HG03103 (cell line): Measurements from ENCODE around the gene LRMDA.

Experiments used
- ATAC-seq: cut with Tn5 transposase; IDR thresholded peaks from one replicate; pipeline ENCODE4 v1.9.1; 2021; ENCODE audit warnings: low read depth; ENCODE audit not compliant: unreplicated experiment

LRMDA gene

DNA sequence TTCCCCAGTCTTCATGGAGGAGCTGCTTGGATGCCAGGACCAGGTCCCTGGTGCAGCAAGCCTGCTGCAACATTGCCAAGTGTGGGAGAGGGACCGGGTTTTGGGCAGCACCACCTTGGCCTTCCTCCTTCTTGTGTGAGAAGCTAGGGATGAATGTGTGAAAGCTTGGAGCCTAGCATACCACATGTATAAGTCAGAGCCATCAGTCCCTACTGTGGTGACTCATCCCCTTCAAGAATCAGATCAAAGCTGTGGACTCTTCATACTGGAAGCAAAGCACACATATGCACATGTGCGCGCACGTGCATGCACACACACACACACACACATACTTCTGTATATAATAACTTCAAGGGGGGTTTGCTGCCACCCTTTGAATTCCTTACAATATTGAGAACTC is 527.8 kb downstream of the LRMDA start:
- ATAC-seq: no peak

DNA sequence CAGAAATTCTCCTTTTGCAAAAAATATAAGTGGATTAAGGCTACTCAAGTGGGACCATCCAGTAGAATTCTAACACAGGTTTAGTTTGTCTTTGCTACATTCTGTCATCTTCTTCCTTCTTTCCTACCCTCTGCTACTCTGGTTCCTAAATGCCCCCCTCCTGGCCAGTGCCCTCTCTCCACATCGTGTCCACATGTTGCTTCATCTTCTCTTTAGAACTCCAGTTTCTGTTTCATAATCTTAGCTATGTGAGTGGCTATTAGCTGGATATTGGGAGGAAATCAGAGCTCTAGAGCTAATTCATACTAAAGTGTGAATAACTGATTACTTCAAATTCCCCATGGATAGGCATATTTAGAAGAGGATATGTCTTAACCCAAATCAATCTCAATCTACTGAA is 528.5 kb downstream of the LRMDA start:
- ATAC-seq: no peak

DNA sequence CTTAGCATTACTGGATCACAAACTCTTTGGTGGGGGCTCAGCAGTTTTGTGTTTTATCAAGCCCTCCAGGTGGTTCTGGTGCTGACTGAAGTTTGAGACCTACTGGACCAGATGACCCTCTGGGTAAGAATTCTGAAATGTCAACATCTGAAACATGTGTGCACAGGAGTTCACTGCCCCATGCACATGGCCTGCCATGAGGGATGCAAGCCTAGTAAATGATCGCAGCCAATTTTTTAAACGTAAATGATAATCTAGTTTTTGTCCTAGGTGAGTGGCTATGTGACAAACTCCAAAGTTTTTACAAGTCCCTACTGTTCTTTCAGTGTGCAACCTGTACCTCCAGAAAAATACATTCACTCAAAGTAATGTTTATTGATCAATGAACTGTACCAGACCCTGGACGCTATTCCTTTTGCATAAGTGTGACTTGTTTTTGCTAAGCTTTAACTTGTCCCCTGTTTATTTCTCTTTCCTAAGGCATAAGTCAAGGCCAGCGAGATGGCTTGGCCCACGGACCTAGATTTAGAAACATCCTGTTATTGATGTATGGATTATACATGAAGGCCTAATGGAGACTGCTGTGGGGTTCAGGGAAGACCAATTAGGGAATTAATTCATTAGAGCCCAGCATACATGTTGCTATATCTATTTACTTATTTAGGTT is 531.1 kb downstream of the LRMDA start:
- ATAC-seq: no peak

DNA sequence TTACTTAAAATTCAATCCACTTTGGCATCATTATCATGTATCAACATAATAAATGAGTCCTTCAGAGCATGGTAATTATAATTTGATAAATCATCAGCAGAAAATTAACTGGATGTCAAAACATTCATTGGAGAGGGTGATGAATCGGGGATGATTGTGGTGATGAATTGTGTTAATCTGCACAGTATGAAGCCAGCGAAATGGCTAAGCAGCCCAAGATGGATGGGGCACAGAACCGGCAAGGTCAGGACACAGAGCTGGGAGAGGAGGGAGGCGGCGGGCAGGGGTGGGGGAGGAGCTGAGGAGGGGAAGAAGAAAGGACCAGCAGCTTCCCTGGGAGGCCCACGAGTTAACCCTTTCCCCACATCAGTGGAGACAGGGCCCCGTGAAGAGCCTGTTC is 536.1 kb downstream of the LRMDA start:
- ATAC-seq: no peak

DNA sequence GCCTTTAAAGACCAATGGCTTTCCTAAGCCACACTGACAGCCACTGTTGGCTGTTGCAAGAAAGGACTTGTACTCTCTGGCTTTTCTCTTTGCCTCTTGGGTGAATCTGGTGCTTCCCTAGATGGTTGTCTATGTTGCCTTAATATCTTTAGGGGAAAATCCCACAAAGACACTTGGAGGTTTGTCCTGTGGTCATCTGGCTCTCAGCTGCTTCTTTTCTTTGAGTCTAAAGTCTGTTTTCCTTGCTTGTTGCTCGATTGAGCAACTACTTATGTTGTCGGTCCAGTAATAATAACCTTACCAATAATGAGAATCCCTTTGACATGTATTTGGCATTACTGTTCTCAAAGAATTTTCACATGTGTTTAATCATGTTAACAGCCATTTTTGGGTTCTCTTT is 537.6 kb downstream of the LRMDA start:
- no peak for ATAC-seq

DNA sequence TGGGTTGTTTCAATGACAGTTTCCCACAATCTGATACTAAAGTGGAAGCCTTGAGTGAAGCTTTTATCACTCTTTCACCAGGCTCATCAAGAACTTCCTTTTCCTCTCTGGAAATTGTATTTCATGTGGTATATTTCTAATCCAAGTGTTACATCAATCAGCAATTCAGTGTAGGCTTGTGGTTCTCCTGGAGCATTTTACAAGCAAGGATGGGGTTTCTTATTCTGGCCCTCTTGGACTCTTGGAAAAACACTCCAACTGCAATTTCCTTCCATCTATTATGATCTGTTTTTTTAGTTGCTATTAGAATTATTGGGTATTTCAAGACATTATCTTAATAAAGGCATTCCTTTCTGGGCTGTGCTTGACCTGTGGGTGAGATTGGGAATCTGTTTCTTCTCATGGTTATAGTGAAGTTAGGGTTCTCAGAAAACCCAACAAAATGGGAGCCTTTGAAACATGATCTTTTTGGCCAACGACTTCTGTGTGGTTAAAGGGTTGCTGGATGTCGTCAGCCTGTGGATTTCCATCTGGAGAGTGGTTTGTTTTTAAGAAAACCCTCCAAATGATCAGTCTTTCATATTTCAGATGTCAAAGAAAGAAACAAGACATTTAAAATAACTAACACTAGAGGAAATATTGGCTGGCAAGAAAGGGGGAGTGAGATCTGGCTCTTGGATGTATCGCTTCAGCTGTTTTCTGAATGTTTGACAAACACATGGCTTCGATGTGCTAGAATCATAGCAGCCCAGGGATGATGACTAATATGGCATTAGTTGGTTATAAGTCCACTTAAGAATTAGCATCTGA is 540.2 kb downstream of the LRMDA start:
- ATAC-seq: no peak

DNA sequence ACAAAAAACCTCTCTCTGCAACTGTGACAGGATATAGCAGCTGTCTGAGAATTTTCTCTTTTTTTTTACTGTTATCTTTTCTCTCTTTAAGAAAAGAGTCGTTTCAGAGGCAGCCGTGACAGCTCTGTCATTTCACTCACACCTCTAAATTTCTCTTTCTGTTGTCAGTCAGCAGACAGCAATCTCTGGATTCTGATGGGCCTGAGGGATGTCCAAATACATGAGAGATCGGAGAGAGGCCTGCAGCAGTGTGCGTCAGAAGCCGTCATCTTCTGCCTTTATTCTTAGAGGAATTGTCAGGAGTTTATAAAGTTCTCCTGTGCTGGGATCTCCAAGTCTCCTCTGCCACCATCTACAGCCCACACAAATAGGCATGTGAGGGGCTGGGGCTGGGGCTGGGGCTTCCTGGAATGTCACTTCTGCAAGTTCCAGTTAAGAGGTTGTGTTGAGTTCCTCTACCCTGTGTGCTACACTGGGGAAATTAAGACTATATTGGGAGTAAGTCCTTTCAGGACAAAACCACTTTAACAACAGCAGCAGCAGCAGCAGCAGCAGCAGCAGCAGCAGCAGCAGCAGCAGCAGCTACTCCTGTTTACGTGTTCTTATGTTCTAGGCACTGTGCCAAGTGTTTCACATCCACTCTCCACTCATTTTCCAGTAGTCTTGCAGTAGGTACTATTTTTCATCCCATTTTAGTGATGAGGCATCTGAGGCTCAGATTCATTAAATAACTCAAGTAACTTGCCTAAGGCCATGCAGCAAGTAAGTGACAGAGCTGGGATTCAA is 541.3 kb downstream of the LRMDA start:
- no peak for ATAC-seq

DNA sequence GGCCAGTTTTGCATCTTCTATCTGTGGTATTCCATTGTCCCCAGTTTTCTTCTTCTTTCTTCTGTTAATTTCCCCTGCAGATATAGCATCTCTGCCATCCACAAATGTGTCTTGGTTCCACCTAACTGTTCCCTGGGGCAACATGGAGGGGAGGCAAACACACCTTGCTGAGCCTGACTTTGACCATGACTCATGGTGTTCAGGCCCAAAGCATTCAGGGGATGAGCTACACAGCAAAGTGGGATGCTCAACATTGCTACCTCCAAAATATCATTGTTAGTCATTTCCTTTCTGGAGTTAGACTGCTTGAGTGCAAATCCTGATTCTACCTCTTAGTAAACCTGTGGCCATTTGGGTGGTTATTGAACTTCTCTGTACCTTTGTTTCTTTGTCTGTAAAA is 542.7 kb downstream of the LRMDA start:
- ATAC-seq: no peak

DNA sequence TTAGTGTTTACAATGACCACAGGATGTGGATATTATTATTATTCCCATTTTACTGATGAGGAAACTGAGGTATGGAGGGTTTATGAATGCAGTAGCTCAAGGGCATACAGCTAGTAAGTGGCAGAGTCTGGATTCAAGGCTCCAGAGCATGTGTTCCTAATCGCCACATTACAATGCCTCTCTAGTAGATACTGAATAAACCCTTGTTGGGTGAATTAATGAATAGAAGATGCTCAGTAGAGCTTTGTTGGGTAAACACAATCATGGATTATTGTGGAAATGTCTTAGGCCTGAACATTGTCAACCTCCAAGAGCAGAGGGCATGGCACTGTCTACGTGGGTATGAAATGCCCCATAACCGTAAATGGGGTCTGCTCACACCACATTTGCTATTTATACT is 545.3 kb downstream of the LRMDA start:
- ATAC-seq: no peak

DNA sequence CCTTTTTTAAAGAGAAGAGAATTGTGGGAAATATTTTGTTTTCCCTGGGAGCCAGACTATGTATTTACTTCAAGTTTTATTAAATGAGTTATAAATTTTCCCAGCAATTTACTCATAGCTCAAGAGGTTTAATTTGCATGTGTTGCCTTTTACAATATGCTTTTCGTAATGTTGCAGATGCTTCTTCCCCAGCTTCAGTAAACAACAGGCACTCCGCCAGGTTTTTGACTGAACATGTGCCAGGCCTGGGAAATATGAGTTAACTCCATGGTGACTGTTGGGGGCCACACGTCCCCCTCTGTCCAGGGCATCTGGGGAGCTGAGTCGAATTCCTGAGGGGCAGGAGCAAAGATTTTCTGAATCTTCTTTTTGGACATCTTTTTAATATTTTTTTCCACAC is 545.7 kb downstream of the LRMDA start:
- ATAC-seq: no peak

DNA sequence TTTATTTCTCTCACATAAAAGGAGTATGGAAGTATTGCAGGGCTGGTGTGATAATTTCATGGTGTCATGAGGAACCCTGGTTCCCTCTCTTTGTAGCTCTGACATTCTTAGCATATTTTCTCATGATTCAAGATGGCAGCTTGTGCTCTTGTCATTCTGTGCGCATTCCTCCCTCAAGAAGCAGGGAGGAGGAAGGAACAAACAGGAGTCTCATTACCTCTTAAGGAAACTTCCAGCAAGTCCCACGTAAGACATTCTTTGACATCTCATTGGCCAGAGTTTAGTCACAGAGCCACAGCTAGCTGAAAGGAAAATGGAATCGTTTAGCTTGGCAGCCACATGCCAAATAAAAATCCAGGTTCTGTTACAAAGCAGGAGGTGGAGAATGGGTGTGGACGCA is 546.8 kb downstream of the LRMDA start:
- no peak for ATAC-seq

DNA sequence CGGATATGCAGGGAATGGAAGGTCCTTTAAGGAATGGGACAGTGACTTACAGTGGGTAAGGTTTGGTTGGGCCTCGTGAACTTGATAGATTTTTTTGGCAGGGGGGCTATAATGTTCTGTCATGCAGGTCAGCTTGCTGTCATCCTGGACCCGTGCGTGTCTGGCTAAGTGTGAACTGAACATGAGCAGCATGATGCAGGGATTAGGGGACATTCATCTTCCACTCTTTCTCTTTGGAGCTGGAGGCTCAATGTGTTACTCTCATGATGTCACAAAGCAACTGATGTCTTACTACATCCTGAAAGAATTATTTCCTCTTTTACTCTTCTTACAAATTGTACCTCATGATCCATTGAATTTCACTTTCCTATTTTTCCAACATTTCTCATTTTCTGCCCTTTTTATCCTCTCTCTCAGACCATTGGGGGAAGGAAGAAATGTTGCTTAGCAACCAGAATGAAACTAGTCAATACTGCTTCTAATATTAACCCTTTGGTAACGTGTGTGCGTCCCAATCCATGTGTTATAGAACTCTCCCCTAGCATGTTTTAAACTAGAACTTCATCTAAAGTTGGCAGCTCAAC is 549.1 kb downstream of the LRMDA start:
- ATAC-seq: no peak

DNA sequence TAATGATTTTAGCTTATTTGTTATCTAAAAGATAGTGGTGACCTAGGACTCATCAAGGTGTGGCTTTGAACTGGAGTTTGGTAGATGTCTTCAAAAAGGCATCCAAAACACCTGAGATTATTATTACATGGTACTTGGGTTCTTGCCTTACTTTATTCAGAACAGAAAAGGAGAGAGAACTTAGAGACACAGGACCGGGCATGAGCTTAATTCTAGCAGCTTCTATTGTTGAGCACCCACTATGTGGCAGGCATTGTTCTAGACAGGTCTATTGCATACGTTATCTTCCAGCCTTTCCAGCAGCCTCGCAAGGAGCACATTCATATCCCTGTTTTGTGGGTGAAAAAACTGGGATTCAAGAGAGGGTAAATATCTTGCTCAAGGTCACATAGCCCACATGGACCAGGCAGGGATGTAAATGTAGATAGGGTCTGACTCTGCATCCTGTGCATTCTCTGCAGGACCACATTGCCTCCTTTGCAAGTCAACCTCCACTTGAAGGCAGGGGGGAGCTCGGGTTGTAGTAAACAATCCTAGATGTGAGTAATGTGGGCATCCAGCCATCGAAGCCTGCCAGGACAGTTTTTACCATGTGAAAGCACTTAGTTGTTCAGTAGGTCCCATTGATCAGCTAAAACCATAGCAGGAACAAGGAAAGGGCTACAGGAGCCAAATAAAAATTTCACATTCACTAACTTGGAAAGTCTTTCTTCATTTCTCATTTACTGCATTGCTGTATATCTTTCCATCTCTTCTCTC is 551.4 kb downstream of the LRMDA start:
- no peak for ATAC-seq

DNA sequence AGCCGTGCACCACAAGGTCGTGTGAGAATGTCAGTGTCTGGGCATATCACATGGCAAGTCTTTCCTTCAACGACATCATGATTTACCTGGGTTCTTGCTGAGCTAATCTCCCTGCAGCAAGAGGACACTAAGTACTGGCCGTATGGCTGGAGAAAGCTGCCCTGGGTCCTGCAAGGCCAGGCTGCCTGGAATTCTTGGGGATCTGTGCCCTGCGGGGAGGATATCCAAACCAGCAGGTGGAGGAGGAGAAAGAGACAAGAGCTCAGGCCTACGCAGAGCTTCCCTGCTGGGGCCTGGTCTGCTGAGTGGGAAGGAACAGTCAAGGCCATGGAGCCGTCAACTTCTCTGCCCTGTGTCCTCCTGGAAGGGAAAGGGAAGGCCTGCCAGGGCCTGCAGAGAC is 552.6 kb downstream of the LRMDA start:
- ATAC-seq: no peak

DNA sequence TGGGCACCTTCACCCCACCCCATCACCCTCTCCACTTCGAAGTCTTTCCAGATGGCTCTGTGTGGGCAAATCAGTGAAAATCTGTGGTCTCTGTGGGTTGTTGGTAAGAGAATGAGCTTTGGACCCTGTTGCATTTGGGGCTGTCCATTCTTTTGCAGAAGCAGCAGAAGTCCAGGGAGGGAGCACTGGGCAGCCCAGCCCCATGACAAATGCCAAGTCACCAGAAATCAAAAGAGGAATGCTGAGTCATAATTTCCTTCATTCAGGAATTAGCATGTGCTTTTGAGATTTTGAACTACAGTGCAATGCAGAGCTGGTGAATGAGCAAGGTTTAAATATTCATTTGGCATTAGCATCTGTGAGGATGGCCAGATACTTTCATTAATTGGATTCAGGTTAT is 556.2 kb downstream of the LRMDA start:
- no peak for ATAC-seq

DNA sequence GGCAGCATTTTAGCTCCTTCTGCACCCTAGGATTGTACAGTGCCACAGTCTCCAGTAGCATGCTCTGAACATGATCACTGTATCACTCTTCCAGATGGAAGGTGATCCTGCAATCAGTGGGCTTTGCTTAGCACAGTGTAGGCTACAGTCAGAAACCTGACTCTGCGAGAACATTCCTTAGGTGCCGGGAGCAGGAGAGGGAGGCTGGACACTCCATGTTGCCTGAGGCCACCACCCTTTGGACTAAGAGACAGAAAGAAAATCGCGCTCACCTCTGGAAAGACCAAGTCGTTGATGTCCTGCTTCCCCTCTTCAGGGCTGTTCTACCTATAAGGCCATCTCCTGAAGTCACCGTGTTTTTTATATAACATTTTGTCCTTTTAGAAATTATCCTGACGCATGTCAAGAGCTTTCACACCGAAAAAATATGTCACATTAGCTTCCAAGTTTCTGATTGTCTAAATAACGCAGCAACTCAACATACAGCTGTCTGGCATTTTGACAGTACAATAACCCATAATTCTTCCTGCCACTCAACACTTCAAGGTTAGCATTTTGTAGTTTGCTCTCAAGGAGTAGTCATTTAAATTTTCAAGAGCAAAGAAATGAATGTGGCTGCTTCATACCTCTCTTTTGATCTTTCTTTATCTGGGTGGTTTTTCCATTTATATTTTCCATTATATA is 563.1 kb downstream of the LRMDA start:
- no peak for ATAC-seq

DNA sequence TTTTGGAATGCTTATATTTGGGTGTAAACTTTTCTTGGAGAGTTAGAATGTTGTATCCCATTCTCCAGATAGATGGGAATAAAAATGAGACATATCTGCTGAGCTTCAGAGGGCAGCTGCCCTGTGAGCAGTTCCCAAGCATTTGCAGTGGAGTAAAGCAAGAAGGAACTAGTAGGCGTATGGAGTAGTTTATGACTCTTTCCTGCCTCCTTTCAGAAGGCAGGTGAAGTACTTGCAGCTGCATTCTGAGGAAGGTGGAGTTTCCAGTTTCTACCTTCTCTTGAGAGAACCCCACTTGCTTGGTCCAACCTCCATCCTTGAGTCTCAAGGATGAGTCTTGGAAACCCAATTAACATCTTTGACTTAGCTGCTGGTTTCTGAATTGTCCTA is 563.6 kb downstream of the LRMDA start:
- no peak for ATAC-seq

DNA sequence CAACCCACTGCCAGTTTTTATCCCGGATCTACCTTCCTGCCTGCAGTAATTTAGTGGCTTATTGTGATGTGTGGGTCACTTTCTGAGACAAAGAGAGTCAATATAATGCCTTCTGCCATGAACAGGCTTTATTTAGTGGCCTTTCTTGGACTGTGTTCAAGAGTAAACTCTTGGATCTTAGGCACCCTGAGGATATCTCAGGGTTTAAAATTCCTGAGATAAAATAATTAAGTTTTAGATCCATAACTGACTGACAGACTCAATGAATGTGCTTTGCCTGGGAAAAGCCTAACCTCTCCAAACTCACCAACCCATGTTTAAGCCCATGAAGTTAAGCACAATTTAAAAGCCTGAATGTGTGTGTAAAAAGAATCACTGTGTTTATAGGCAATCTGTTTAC is 564.3 kb downstream of the LRMDA start:
- ATAC-seq: no peak

DNA sequence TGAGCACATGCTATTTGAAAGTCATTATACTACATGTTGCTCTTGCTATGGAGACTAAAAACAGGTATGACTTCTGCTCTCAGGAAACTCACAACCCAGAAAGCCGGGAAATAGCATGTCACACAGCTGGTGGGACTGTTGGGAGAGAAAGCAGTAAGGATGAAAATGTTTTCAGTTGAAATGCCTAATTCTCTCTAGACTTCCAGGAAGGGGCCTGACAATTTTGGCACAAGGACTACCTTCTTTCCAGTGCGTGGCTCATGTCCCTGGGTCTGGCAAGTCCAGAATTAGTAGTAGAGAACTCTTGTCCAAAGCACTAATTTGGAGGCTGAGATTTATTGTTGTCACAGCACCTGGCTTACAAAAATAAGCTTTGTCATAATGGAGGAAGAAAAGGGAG is 567.6 kb downstream of the LRMDA start:
- no peak for ATAC-seq
